HG03108 (cell line): ENCODE data around the gene LRRC8E.
"Not testable (repeated sequence)": the region's sequence is repeated elsewhere in the genome, so short reads cannot be mapped to it uniquely, and the experiment has no call there.

Source experiments
- ATAC-seq: cut with Tn5 transposase; IDR thresholded peaks from one replicate; pipeline ENCODE4 v1.9.1; 2021; ENCODE audit warnings: moderate library complexity; ENCODE audit not compliant: unreplicated experiment

Gene LRRC8E

GRCh38 chr19:7907122-7907521 lies 18.8 kb downstream of the LRRC8E start:
- ATAC-seq = no peak

GRCh38 chr19:7907544-7907943 lies 19.2 kb downstream of the LRRC8E start:
- no peak for ATAC-seq

GRCh38 chr19:7908078-7908699 lies 19.9 kb downstream of the LRRC8E start:
- ATAC-seq = no peak

GRCh38 chr19:7908742-7909461 lies 20.6 kb downstream of the LRRC8E start:
- ATAC-seq = no peak

- no peak for ATAC-seq
Measured at GRCh38 chr19:7909471-7910067, 21.3 kb downstream of the LRRC8E start.

- ATAC-seq = no peak
Measured at GRCh38 chr19:7910321-7911161, 22.2 kb downstream of the LRRC8E start.

GRCh38 chr19:7911508-7912143 lies 23.3 kb downstream of the LRRC8E start:
- ATAC-seq = no peak

- no peak for ATAC-seq
Measured at GRCh38 chr19:7912144-7912696, 23.9 kb downstream of the LRRC8E start.

- ATAC-seq = no peak
Measured at GRCh38 chr19:7912697-7913564, 24.6 kb downstream of the LRRC8E start.

GRCh38 chr19:7913652-7914051 lies 25.3 kb downstream of the LRRC8E start:
- ATAC-seq = no peak

- no peak for ATAC-seq
Measured at GRCh38 chr19:7914099-7914498, 25.8 kb downstream of the LRRC8E start.

- no peak for ATAC-seq
Measured at GRCh38 chr19:7914598-7915045, 26.3 kb downstream of the LRRC8E start, which contains the start of gene TGFBR3L. Gene TGFBR3L (plus strand): TSS chr19:7914830.

GRCh38 chr19:7915250-7916102 lies 27.2 kb downstream of the LRRC8E start:
- ATAC-seq = no peak

GRCh38 chr19:7916103-7916954 lies 28.0 kb downstream of the LRRC8E start:
- no peak for ATAC-seq

- no peak for ATAC-seq
Measured at GRCh38 chr19:7916955-7917266, 28.6 kb downstream of the LRRC8E start.

- no peak for ATAC-seq
Measured at GRCh38 chr19:7917267-7918061, 29.2 kb downstream of the LRRC8E start.

- ATAC-seq = not testable (repeated sequence)
Measured at GRCh38 chr19:7918062-7918614, 29.8 kb downstream of the LRRC8E start.
